ENCODE results near the gene SERBP1.

The SERBP1 gene

DNA sequence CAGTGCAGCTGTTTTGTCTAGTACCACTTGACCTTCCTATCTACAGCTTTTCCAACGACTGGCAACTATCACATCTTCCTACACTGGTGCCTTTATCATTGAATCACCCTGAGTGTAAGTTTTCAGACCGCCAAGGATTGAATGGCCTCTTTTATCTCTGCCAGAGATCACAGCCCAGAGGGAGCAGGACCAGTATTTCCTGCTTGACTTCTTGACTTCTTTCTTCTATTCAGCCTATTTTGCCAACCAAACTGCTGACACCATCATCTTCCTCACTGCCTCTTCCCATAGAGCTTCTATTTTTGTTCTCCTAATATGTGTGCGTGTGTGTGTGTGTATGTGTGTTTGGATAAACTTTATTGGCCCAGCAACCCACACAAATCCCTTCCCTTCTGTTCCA lies 53.8 kb downstream of the SERBP1 start:
- H3K36me3 Mint-ChIP-seq (ENCODE audit: low read depth) = peaks cover 94% of the 10 kb centered on the region
- peak overlapping the region; percentile 12 for H3K27ac Mint-ChIP-seq
- no peaks in the 10 kb centered on the region for H3K27me3 Mint-ChIP-seq
- no peaks in the 10 kb centered on the region for H3K9me3 Mint-ChIP-seq
- no peak for DNase-seq
- peaks cover 7% of the 10 kb centered on the region for H3K4me1 Mint-ChIP-seq (ENCODE audit: low read depth)
- H3K4me3 Mint-ChIP-seq = no peak overlapping the region

DNA sequence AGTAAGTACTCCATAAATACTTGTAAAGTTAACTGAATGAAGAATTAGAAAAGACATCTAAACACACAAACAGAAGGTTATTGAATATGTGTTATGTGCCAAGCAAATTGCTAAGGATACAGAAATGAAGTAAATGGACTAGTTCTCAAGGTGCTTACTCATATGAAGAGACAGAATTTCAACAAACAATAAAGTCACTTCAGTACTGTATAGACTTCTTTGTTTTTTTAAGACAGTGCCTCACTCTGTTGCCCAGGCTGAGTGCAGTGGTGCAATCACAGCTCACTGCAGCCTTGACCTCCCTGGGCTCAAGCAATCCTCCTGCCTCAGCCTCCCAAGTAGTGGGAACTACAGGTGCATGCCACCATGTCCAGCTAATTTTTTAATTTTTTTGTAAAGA lies 57.3 kb downstream of the SERBP1 start:
- no peak for DNase-seq
- Mint-ChIP-seq H3K4me3 (no peak overlapping the region), H3K9me3 (no peaks in the 10 kb centered on the region), H3K27ac (no peak overlapping the region), H3K36me3 (ENCODE audit: low read depth) (peaks cover 94% of the 10 kb centered on the region), H3K4me1 (ENCODE audit: low read depth) (peaks cover 7% of the 10 kb centered on the region), H3K27me3 (no peaks in the 10 kb centered on the region)

DNA sequence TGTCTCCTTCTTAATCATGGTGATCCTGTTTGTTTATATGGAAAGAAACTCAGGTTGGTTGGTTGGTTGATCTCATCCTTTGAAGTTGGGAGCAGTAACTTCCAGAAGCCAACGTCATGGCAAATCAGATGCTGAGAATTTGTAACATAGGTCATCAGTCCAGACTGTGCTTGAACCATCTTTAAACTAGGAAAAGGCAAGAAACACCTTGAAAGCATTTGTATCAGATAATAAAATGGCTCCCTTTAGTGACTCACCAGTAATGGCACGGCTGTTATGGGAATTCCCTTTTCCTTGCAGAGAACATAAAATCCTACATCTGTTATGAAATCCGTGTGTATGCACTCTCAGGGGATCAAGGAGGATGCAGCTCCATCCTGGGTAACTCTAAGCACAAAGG lies 58.1 kb downstream of the SERBP1 start:
- H3K4me1 Mint-ChIP-seq (ENCODE audit: low read depth) = peaks cover 4% of the 10 kb centered on the region
- no peak overlapping the region for H3K4me3 Mint-ChIP-seq
- no peaks in the 10 kb centered on the region for H3K9me3 Mint-ChIP-seq
- no peaks in the 10 kb centered on the region for H3K27me3 Mint-ChIP-seq
- H3K27ac Mint-ChIP-seq = no peak overlapping the region
- peaks cover 92% of the 10 kb centered on the region for H3K36me3 Mint-ChIP-seq (ENCODE audit: low read depth)
- no peak for DNase-seq

DNA sequence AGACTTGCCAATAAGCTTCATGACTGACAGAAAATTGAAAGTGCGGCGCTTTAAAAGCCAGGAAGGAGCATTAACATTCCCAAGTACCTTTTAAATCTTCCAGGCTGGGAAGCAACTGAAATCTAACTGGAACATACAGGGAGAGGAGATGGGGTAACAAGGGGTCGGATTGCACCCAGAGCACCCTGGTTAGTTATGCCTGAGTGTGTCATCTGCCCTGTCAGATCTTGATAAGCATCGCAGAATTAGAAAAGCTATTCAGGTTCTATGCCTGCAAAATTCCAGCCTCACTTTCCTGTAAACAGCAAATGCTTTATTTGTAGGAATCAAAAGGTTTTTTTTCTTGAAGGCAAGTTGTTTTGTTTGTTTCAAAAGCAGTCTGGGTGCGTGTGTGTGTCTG lies 58.5 kb downstream of the SERBP1 start:
- Mint-ChIP-seq H3K27me3 (no peaks in the 10 kb centered on the region), H3K36me3 (ENCODE audit: low read depth) (peaks cover 92% of the 10 kb centered on the region), H3K4me3 (no peak overlapping the region), H3K27ac (no peak overlapping the region), H3K9me3 (no peaks in the 10 kb centered on the region), H3K4me1 (ENCODE audit: low read depth) (peaks cover 2% of the 10 kb centered on the region)
- DNase-seq = no peak

DNA sequence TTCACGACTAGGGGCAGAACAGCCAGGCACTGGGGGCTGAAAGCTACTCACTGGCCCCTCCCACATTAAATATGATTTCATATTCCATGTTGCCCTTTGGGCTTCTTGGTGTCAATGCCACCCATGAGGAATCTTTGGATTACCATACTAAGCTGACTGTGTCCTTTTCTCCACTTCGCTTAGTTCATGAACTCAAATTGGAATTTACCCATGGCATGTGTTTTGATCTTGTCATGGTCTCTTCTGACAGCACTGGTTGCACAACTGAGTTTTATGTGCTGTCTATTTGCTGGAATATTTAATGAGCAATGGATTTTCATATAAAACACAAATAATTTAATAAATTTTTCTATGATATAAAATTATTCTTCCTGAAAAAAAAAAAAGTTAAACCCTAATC lies 59.2 kb downstream of the SERBP1 start:
- Mint-ChIP-seq H3K4me1 (ENCODE audit: low read depth) (no peaks in the 10 kb centered on the region), H3K27ac (no peak overlapping the region), H3K4me3 (no peak overlapping the region), H3K27me3 (no peaks in the 10 kb centered on the region), H3K9me3 (no peaks in the 10 kb centered on the region), H3K36me3 (ENCODE audit: low read depth) (peaks cover 89% of the 10 kb centered on the region)
- DNase-seq = no peak

DNA sequence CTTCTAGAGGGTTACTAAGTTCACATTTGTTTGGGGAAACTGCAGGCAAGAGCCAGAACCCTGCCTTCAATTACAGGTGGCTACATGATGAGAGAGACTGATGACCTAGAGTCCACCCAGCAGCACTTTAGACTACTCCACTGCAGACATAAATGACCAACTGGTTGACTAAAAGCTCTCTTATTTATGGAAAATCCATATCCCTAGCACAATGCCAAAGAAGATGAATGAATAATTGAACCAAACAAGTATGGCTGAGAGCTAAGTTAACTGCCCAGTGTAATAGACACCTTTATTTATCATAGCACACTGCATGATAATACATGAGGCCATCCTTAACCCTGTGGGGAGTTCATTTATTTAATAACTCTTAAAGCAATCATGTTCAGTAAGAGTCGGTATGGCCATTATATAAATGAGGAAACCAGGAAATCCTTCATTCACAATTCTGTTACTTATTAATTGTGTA lies 62.1 kb downstream of the SERBP1 start:
- Mint-ChIP-seq H3K4me3 (no peak overlapping the region), H3K36me3 (ENCODE audit: low read depth) (peaks cover 85% of the 10 kb centered on the region), H3K9me3 (no peaks in the 10 kb centered on the region), H3K27me3 (no peaks in the 10 kb centered on the region), H3K27ac (no peak overlapping the region), H3K4me1 (ENCODE audit: low read depth) (peaks cover 14% of the 10 kb centered on the region)
- DNase-seq = no peak

DNA sequence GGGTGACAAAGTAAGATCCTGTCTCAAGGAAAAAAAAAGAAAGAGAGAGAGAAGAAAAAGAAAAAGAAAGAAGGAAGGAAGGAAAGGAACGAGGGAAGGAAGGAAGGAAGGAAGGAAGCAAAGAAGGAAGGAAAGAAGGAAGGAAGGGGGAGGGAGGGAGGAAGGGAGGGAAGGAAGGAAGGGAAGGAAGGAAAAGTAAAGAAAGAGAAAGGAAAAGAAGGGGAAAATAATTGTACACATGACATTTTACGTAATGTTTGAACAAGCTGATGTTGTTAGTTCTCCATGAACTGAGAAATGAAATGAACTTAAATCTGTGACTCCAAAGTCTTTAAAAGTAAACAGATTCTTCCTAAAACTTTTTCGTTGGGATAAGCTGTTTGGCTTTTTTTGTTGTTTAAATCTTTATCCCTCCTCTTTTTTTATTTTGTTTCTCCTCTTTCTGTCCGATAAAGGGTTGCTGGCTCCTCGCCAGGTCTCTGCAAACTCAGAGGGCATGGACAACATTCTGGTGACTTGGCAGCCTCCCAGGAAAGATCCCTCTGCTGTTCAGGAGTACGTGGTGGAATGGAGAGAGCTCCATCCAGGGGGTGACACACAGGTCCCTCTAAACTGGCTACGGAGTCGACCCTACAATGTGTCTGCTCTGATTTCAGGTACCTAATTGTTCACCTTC lies 62.7 kb downstream of the SERBP1 start:
- Mint-ChIP-seq H3K4me1 (ENCODE audit: low read depth) (peaks cover 14% of the 10 kb centered on the region), H3K9me3 (no peaks in the 10 kb centered on the region), H3K27me3 (no peaks in the 10 kb centered on the region), H3K27ac (peak overlapping the region; percentile 32), H3K4me3 (no peak overlapping the region), H3K36me3 (ENCODE audit: low read depth) (peaks cover 83% of the 10 kb centered on the region)
- no peak for DNase-seq

DNA sequence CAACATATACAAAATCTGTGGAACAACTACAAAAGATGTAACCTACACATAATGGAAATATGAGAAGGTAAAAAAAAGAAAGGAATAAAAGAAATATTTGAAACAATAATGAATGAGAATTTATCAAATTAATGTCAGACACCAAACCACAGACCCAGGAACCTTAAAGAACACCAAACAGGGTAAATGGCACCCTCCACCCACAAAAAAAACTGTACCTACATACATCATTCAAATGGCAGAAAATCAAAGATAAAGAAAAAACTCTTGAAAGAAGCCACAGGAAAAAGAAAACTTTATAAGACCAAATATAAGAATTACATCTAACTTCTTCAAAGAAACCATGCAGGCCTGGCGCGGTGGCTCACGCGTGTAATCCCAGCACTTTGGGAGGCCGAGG lies 68.6 kb downstream of the SERBP1 start:
- no peak overlapping the region for H3K27ac Mint-ChIP-seq
- H3K27me3 Mint-ChIP-seq = no peaks in the 10 kb centered on the region
- H3K4me1 Mint-ChIP-seq (ENCODE audit: low read depth) = peaks cover 30% of the 10 kb centered on the region
- no peaks in the 10 kb centered on the region for H3K9me3 Mint-ChIP-seq
- H3K36me3 Mint-ChIP-seq (ENCODE audit: low read depth) = peaks cover 66% of the 10 kb centered on the region
- no peak overlapping the region for H3K4me3 Mint-ChIP-seq
- no peak for DNase-seq

DNA sequence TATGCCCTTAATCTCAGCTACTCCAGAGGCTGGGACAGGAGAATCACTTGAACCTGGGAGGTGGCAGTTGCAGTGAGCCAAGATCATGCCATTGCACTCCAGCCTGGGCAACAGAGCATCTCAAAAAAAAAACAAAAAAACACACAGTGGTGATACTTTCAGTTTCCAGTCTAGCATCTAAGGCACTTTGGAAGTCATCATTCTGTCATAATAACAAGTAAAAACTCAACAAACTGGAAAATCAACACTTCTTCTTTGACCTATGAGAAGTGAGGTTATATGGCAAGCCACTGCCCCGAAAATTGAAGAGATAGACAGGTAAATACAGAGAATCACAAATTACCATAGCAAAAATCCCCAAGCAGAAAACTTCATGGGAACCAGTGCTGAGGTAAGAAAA lies 70.6 kb downstream of the SERBP1 start:
- Mint-ChIP-seq H3K4me1 (ENCODE audit: low read depth) (peaks cover 35% of the 10 kb centered on the region), H3K27me3 (no peaks in the 10 kb centered on the region), H3K27ac (no peak overlapping the region), H3K9me3 (no peaks in the 10 kb centered on the region), H3K4me3 (no peak overlapping the region), H3K36me3 (ENCODE audit: low read depth) (peaks cover 70% of the 10 kb centered on the region)
- no peak for DNase-seq
